K562 (cell line): Measurements from ENCODE around the gene MPPED1.

Experiments used
- ADNP ChIP-seq: fragments of 200-800 bp; sonication (Bioruptor generic); IDR thresholded peaks from 2 replicates; pipeline ENCODE4 v1.6.1; 2016; ENCODE audit warnings: missing genetic modification characterization, missing compliant biosample characterization
- CTCF ChIP-seq, 3 experiments: IDR thresholded peaks in 2 of 3; conservative IDR thresholded peaks in 1 of 3; 2 replicates each; pipeline ENCODE4 v1.5.1; 2011 to 2012; ENCODE audit warnings: low read length in 3 of 3, mild to moderate bottlenecking in 3 of 3, control low read depth in 2 of 3, improper control_type of control experiment in 1 of 3, inconsistent platforms in 1 of 3, low read depth in 1 of 3, mixed read lengths in 1 of 3, moderate library complexity in 1 of 3; ENCODE audit not compliant: insufficient read depth in 2 of 3
- EZH2 ChIP-seq: IDR thresholded peaks from 2 replicates; pipeline ENCODE4 v1.6.1; 2012; ENCODE audit warnings: low read depth, mild to moderate bottlenecking, inconsistent platforms, low read length, borderline replicate concordance
- POLR2AphosphoS5 ChIP-seq: IDR thresholded peaks from 2 replicates; pipeline ENCODE4 v1.6.1; 2011; ENCODE audit warnings: mild to moderate bottlenecking, low read depth, low read length, moderate library complexity; ENCODE audit not compliant: control insufficient read depth, insufficient read depth
- TF ChIP-seq, protein P1 (sequence below): sonication (generic); formaldehyde crosslinking; IDR thresholded peaks from 2 replicates; pipeline ENCODE4 v1.9.0; 2022; ENCODE audit warnings: mild to moderate bottlenecking, missing genetic modification reagents

- TF ChIP-seq POLR2AphosphoS5: no peak
- no peak for TF ChIP-seq EZH2
- no peak for TF ChIP-seq ADNP (tag)
- TF ChIP-seq CTCF (IDR thresholded peaks at IDR 0.05 in 2 of 3, conservative IDR thresholded peaks at IDR 0.05 in 1 of 3; ENCODE audit: insufficient read depth in 2 of 3, low read depth in 1 of 3, low read length in 3 of 3): no peak
- TF ChIP-seq, protein P1, sequence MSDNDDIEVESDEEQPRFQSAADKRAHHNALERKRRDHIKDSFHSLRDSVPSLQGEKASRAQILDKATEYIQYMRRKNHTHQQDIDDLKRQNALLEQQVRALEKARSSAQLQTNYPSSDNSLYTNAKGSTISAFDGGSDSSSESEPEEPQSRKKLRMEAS (CRISPR knock-in tag): no peak
Observed at GRCh38 chr22:43392385-43392989, 19.3 kb upstream of the MPPED1 start.
